ENCODE measurements around the gene DEFB113. TPM values are rescaled to one million over a fixed set of nuclear protein-coding genes. Genes with fewer than 3 reads are reported as not detected.
"Not testable (repeated sequence)": the region's sequence is repeated elsewhere in the genome, so short reads cannot be mapped to it uniquely, and the experiment has no call there.

Gene DEFB113
- not detected in 2 replicates for total RNA-seq

- intact Hi-C loops (cut with micrococcal nuclease), result no loop called here
Measured at GRCh38 chr6:49969605-49970004, at the start of gene DEFB113. Gene DEFB113 (minus strand): TSS chr6:49969625. CDS start chr6:49969625, 0 bp downstream.

GRCh38 chr6:50007819-50008218 lies 38.4 kb upstream of the DEFB113 start:
- intact Hi-C loops (cut with micrococcal nuclease), result no loop called here

DNA sequence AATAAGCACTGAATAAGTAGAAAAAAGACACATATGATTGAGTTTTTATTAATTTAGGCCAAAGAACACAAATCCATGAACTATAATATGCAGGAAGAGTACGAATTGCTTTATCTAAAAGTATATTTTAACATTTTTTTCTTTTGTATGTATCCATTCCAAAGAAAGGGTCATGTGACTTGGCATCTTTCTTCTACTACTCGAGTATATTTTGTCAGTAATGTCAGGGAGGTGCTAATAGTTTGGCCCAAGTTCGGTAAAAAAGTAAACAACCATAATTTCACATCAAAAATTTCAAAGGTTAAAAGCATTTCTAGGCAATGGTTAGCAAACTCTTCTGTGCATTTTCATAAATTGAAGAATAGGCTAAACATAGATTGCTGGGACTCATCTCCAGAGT lies 33.7 kb upstream of the DEFB113 start:
- intact Hi-C loops (cut with micrococcal nuclease), result no loop called here

- intact Hi-C loops (cut with micrococcal nuclease), result no loop called here
Measured at GRCh38 chr6:49995278-49995677, 25.9 kb upstream of the DEFB113 start.

DNA sequence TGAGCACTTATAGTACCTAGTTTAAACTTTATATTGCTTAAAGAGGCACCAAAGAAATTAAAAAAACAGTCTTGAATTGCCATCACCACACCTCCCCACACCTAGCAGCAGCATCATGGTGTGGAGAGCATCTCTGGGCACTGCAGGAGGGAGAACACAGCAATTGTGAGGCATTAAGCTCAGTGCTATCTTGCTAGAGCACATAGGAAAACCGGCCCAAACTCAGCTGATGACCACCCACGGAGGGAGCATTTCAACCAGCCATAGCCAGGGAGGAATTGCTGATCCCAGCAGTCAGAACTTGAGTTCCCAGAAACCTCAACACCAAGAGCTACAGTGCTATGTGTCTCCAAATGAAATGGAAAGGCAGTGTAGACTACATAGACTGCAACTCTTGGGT lies 19.5 kb upstream of the DEFB113 start:
- intact Hi-C loops (cut with micrococcal nuclease), result no loop called here

DNA sequence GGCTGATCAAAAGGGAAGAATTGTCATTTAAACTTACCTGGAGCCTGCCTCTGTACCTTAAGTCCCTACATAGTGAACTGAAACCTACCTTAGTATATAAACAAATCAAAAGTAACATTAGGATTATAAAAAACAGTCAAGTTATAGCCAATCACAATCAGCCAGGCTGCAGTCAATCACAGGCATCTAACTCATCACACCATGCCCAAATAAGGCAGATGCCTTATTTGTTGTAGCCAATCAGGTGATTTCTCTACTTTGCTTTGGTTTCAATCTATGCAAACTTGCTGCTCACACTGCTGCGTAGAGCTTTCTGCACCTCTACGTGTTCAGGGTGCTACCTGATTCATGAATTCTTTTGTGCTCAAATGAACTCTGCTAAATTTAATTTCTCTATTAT lies 18.3 kb upstream of the DEFB113 start:
- intact Hi-C loops (cut with micrococcal nuclease), result no loop called here

- intact Hi-C loops (cut with micrococcal nuclease), result no loop called here
Measured at GRCh38 chr6:49986551-49986950, 17.1 kb upstream of the DEFB113 start.

- intact Hi-C loops (cut with micrococcal nuclease), result no loop called here
Measured at GRCh38 chr6:49982046-49982445, 12.6 kb upstream of the DEFB113 start.

DNA sequence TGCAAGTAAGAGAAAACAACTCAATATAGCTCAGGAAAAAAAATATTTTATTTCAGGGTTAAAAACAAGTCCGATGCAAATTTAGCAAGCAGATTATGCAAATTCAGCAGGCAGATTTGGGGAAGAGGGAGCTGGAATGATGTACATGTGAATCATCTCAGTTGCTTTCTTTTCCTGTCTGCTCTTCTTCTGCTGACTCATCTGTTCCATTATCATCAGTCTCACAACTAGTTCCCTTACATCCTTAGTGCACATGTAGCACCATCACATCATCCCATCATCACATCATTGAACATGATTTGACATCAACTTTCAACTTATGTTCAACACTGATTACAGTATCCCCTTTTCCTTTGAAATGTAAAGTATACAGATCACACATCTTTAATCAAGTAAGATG lies 11.5 kb upstream of the DEFB113 start:
- intact Hi-C loops (cut with micrococcal nuclease), result no loop called here

DNA sequence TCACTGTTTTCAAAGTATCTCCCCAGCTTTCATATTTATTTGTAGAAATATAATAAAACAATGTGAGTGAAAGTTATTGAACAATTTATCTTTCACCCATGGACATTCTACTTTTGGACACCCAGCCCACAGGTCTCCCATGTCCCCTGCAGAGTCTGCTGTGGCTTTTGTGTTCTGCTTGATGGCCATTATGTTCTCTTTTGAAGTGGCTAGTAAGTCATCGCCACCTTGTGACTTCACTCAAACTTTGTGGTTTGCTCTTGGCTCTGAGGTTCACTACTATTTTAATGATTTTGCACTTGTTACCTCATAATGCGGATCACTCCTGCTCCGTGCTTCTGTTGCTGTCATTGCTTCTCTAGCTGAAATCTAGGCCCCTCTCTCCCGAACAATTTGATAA lies 10.2 kb upstream of the DEFB113 start:
- intact Hi-C loops (cut with micrococcal nuclease), result no loop called here

DNA sequence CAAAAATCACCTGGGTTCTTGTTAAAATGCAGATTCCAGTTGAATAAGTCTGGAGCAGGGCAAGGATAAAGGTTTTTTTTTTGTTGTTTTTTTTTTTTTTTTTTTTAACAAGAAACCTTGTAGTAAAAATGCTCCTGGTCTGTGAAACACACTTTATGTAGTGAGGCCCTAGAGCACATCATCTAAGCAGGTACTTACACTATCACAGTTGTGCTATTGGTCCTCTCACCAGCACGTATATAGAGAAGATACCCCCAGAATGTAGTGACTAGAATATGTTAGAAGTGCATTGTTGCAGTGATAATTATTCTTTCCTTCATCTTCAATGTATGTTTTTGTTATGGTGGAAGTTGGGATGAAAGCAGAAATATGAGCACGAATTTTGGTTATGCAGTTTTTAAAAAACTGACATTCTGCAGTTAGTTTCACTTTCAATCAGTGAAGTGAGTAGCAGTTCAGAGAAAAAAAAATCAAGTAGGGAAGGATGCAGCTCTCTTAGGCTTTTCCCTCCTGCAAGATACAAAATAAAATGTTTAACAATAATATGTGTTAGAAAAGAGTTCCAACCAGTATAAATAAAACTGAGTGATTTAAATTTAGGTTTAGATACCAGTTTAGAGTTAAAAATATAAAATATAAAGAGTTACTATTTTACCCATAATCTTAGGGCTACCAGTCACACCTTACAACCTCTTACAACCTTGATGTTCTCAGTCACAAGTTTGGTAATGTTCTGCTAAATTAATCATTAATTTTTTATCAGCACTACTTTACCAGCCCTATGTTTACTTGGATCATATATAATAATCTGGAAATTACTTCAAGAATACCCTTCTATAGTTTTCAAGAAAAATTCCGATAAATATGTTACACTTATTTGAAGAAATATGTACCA lies 9.2 kb upstream of the DEFB113 start:
- intact Hi-C loops (cut with micrococcal nuclease), result no loop called here

- intact Hi-C loops (cut with micrococcal nuclease), result no loop called here
Measured at GRCh38 chr6:49966823-49967222, 2.6 kb downstream of the DEFB113 start.

DNA sequence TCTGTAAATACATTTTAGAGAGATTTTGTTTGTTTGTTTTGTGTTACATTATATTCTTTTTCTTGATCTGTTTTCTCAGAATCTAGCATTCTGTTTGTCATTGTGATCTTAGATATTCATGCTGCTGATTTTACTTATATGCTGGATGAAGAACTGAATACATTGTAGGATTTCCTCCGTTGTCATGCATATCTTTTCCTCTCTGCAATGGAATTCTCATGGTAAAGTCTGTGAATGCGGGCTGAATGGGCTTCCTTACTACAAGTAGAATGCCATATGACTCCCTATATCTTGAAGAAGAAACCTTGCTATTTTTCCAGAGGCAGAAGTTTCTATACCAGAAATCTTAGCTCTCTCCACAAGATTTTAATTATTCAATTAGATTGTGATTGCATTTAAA lies 3.1 kb downstream of the DEFB113 start:
- intact Hi-C loops (cut with micrococcal nuclease), result no loop called here

- intact Hi-C loops (cut with micrococcal nuclease), result no loop called here
Measured at GRCh38 chr6:49964064-49964463, 5.4 kb downstream of the DEFB113 start, which contains the start of gene DEFB114. Gene DEFB114 (minus strand): TSS chr6:49964164. CDS start chr6:49964105, 59 bp downstream.

- intact Hi-C loops (cut with micrococcal nuclease), result no loop called here
Measured at GRCh38 chr6:49958180-49958579, 11.2 kb downstream of the DEFB113 start.

GRCh38 chr6:49955847-49956246 lies 13.6 kb downstream of the DEFB113 start:
- intact Hi-C loops (cut with micrococcal nuclease), result no loop called here

- intact Hi-C loops (cut with micrococcal nuclease), result no loop called here
Measured at GRCh38 chr6:49951926-49952325, 17.5 kb downstream of the DEFB113 start.

- intact Hi-C loops (cut with micrococcal nuclease), result no loop called here
Measured at GRCh38 chr6:49950415-49950751, 19.0 kb downstream of the DEFB113 start.

- intact Hi-C loops (cut with micrococcal nuclease), result no loop called here
Measured at GRCh38 chr6:49949062-49949461, 20.4 kb downstream of the DEFB113 start.

DNA sequence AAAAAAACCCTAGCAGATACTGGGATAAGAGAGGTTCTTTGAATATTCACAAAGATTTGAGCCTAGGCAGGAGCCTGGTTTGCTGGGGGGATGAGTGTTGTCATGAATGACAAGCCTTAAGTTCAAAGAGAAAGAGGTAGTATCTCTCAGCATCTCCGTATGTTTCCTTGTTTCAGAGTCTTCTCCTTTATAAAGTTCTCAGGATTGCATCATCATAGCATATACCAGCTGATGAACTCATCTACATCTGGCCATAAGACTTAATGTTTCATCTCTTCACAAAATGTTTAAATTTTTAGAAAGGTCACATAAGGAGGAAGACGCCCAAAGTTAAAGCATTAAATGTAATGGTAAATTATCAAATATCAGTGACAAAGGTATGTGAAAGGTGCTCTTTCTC lies 22.6 kb downstream of the DEFB113 start:
- intact Hi-C loops (cut with micrococcal nuclease), result no loop called here

- intact Hi-C loops (cut with micrococcal nuclease), result not testable (repeated sequence)
Measured at GRCh38 chr6:49944068-49944467, 25.4 kb downstream of the DEFB113 start.

DNA sequence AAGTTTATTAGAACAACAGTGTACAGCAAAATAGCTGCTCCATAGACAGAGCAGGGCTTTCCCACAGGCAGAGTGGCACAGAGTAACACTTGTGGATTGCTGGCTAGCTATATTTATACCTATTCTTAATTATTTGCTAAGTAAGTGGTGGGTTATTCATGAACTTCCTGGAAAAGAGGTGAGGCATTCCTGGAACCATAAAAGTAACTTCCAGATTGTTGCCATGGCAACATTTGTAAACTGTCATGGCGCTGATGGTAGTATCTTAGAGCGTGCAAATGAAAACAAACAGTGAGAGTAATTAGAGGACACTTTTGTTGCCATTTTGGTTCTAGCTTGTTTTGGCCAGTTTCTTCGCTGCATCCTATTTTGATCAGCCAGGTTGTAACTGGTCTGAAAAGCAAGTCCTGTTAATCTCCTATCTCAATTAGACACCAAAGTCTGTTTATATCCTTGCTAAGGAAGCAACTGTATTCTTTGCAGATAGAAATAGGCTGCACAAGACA lies 29.4 kb downstream of the DEFB113 start:
- intact Hi-C loops (cut with micrococcal nuclease), result no loop called here

GRCh38 chr6:49937811-49938210 lies 31.6 kb downstream of the DEFB113 start:
- intact Hi-C loops (cut with micrococcal nuclease), result no loop called here

All from T-helper 1 cell treated with Interleukin-12 subunit alpha and Interleukin-12 subunit beta and Interleukin-4 antibody, amounts not matched to agents 30 ng/mL and 1 ng/mL, for 36 hours (primary cell).